HEK293 (cell line): ENCODE data around the gene CHIT1.

ENCODE experiments used
- CTCF ChIA-PET: fragments of 350-600 bp; formaldehyde crosslinking; extraction: SDS; loops from one replicate; lab custom pipeline; 2021; ENCODE audit warnings: antibody characterized with exemption; lab: Yijun Ruan, JAX
- POLR2A ChIA-PET: fragments of 300-600 bp; formaldehyde crosslinking; extraction: SDS; loops from one replicate; lab custom pipeline; 2020; ENCODE audit warnings: antibody characterized with exemption, inconsistent platforms; lab: Yijun Ruan, JAX
- H3K27ac ChIP-seq: fragments of 200-500 bp; sonication (Bioruptor generic); 2 replicates; pipeline ENCODE4 v1.5.1; 2014; ENCODE audit warnings: low read depth, low read length, control low read depth, inconsistent platforms; ENCODE audit errors: extremely low read depth
- H3K36me3 ChIP-seq, 2 experiments: fragments of 200-500 bp in 1 of 2; sonication (Bioruptor generic) in 1 of 2; 1 replicate in 1 of 2; 2 replicates in 1 of 2; pipeline ENCODE4 v1.5.1; 2014 to 2017; ENCODE audit warnings: inconsistent platforms in 2 of 2, low read length in 2 of 2; ENCODE audit not compliant: control insufficient read depth in 2 of 2, insufficient read depth in 1 of 2
- H3K4me1 ChIP-seq: fragments of 200-500 bp; sonication (Bioruptor generic); 2 replicates; pipeline ENCODE4 v1.5.1; 2014; ENCODE audit warnings: mild to moderate bottlenecking, low read length, inconsistent platforms; ENCODE audit not compliant: control insufficient read depth, insufficient read depth
- H3K4me3 ChIP-seq: 2 replicates; pipeline ENCODE4 v1.5.1; 2011; ENCODE audit warnings: low read depth, mild to moderate bottlenecking, control low read depth, low read length, moderate library complexity
- H3K9me3 ChIP-seq: fragments of 200-500 bp; sonication (Bioruptor generic); 2 replicates; pipeline ENCODE4 v1.5.1; 2014; ENCODE audit warnings: low read depth, low read length, inconsistent platforms; ENCODE audit not compliant: control insufficient read depth, insufficient read depth
- EGR2 ChIP-seq: fragments of 450-650 bp; formaldehyde crosslinking; IDR thresholded peaks from 2 replicates; pipeline ENCODE4 v1.5.1; 2016; ENCODE audit warnings: low read depth, missing biosample characterization, missing genetic modification characterization
- GLIS1 ChIP-seq: fragments of 450-650 bp; formaldehyde crosslinking; IDR thresholded peaks from 2 replicates; pipeline ENCODE4 v1.5.1; 2016; ENCODE audit warnings: missing biosample characterization, missing genetic modification characterization
- GLIS2 ChIP-seq: fragments of 450-650 bp; formaldehyde crosslinking; IDR thresholded peaks from 2 replicates; pipeline ENCODE4 v1.5.1; 2016; ENCODE audit warnings: missing biosample characterization, missing genetic modification characterization
- KLF9 ChIP-seq: fragments of 450-650 bp; formaldehyde crosslinking; IDR thresholded peaks from 2 replicates; pipeline ENCODE4 v1.5.1; 2016; ENCODE audit warnings: missing biosample characterization, missing genetic modification characterization, low read depth
- PRDM4 ChIP-seq: fragments of 450-650 bp; formaldehyde crosslinking; IDR thresholded peaks from 2 replicates; pipeline ENCODE4 v1.5.1; 2017; ENCODE audit warnings: missing biosample characterization, missing genetic modification characterization
- SCRT2 ChIP-seq: fragments of 450-650 bp; formaldehyde crosslinking; IDR thresholded peaks from 2 replicates; pipeline ENCODE4 v1.5.1; 2016; ENCODE audit warnings: missing biosample characterization, missing genetic modification characterization
- WT1 ChIP-seq: fragments of 450-650 bp; formaldehyde crosslinking; IDR thresholded peaks from 2 replicates; pipeline ENCODE4 v1.5.1; 2016; ENCODE audit warnings: missing biosample characterization, missing genetic modification characterization
- ZBTB20 ChIP-seq: fragments of 450-650 bp; formaldehyde crosslinking; IDR thresholded peaks from 2 replicates; pipeline ENCODE4 v1.5.1; 2016; ENCODE audit warnings: missing biosample characterization, missing genetic modification characterization
- ZFHX2 ChIP-seq: fragments of 450-650 bp; formaldehyde crosslinking; conservative IDR thresholded peaks from 2 replicates; pipeline ENCODE4 v1.5.1; 2016; ENCODE audit warnings: missing biosample characterization, missing genetic modification characterization
- ZNF169 ChIP-seq: fragments of 450-650 bp; formaldehyde crosslinking; IDR thresholded peaks from 2 replicates; pipeline ENCODE4 v1.5.1; 2016; ENCODE audit warnings: missing biosample characterization, missing genetic modification characterization
- ZNF174 ChIP-seq: fragments of 450-650 bp; formaldehyde crosslinking; IDR thresholded peaks from 2 replicates; pipeline ENCODE4 v1.5.0; 2017; ENCODE audit warnings: missing biosample characterization, mild to moderate bottlenecking, missing genetic modification characterization
- ZNF280C ChIP-seq: fragments of 450-650 bp; formaldehyde crosslinking; IDR thresholded peaks from 2 replicates; pipeline ENCODE4 v1.5.1; 2016; ENCODE audit warnings: missing biosample characterization, missing genetic modification characterization
- ZNF510 ChIP-seq: fragments of 450-650 bp; formaldehyde crosslinking; IDR thresholded peaks from 2 replicates; pipeline ENCODE4 v1.5.1; 2018; ENCODE audit warnings: mild to moderate bottlenecking, missing genetic modification characterization, missing biosample characterization; ENCODE audit not compliant: insufficient replicate concordance
- ZNF596 ChIP-seq: fragments of 450-650 bp; IDR thresholded peaks from 2 replicates; pipeline ENCODE4 v1.5.0; 2018; ENCODE audit warnings: missing biosample characterization, mild to moderate bottlenecking, missing genetic modification characterization, moderate library complexity
- ZNF658 ChIP-seq: fragments of 450-650 bp; formaldehyde crosslinking; IDR thresholded peaks from 2 replicates; pipeline ENCODE4; 2016; ENCODE audit warnings: missing biosample characterization, missing genetic modification characterization
- ZNF776 ChIP-seq: fragments of 450-650 bp; formaldehyde crosslinking; IDR thresholded peaks from 2 replicates; pipeline ENCODE4 v1.5.0; 2017; ENCODE audit warnings: missing biosample characterization, missing genetic modification characterization, borderline replicate concordance
- ZSCAN16 ChIP-seq: fragments of 450-650 bp; formaldehyde crosslinking; IDR thresholded peaks from 2 replicates; pipeline ENCODE4 v1.5.1; 2016; ENCODE audit warnings: missing biosample characterization, missing genetic modification characterization

The CHIT1 gene

GRCh38 chr1:203177036-203177405, 52.5 kb downstream of the CHIT1 start (continued):
- TF ChIP-seq PRDM4 (tag by site-specific recombination) (no peak), ZNF776 (tag by site-specific recombination) (no peak)

GRCh38 chr1:203176273-203177035, 53.0 kb downstream of the CHIT1 start:
- no peak for TF ChIP-seq ZBTB20 (tag by site-specific recombination)
- peak; percentile 67 for TF ChIP-seq EGR2 (tag by site-specific recombination)
- TF ChIP-seq ZFHX2, result peak; percentile 70
- POLR2A ChIA-PET, result interaction anchor here (1.4 kb wide), 1 partner anchor 49 kb away, joined by 5 read pairs; the partner anchor contains the start of gene ADORA1
- Histone ChIP-seq H3K4me3 (no peak overlapping the region), H3K36me3 (no peaks in the 10 kb centered on the region), H3K4me1 (no peaks in the 10 kb centered on the region; the same call in 1 of the 2 replicates), H3K9me3 (no peaks in the 10 kb centered on the region), H3K27ac (no peak overlapping the region)
- CTCF ChIA-PET, result interaction anchor here (0.7 to 1.4 kb wide), 3 partner anchors 40 to 136 kb away, joined by 4 to 6 read pairs (median 4); no protein-coding TSS in a partner anchor

- Histone ChIP-seq H3K36me3 (no peaks in the 10 kb centered on the region), H3K27ac (no peak overlapping the region), H3K4me3 (no peak overlapping the region), H3K4me1 (no peaks in the 10 kb centered on the region; the same call in 1 of the 2 replicates), H3K9me3 (no peaks in the 10 kb centered on the region)
- CTCF ChIA-PET, result interaction anchor here (0.7 to 1.4 kb wide), 3 partner anchors 41 to 135 kb away, joined by 4 to 6 read pairs (median 4); no protein-coding TSS in a partner anchor
- POLR2A ChIA-PET, result interaction anchor here (1.4 kb wide), 1 partner anchor 48 kb away, joined by 5 read pairs; the partner anchor contains the start of gene ADORA1
- TF ChIP-seq ZNF510, result no peak
- TF ChIP-seq ZNF596 (tag by site-specific recombination), result no peak
- TF ChIP-seq GLIS1 (tag by site-specific recombination), result peak; percentile 76
- TF ChIP-seq WT1 (tag by site-specific recombination), result no peak
- no peak for TF ChIP-seq ZNF658
- TF ChIP-seq ZNF169 (tag by site-specific recombination), result no peak
- peak; percentile 38 for TF ChIP-seq GLIS2
Observed at GRCh38 chr1:203175827-203176241, 53.6 kb downstream of the CHIT1 start.

GRCh38 chr1:203175237-203175826, 54.1 kb downstream of the CHIT1 start, which contains the start of gene MYBPH:
MYBPH (minus strand) TSS chr1:203175826; CDS start chr1:203175755, 71 bp downstream.
- CTCF ChIA-PET, result interaction anchor here (0.7 to 1.4 kb wide), 4 partner anchors 41 to 136 kb away, joined by 4 to 6 read pairs (median 6); no protein-coding TSS in a partner anchor
- no peak within 1 kb of the TSS for H3K4me3 ChIP-seq
- POLR2A ChIA-PET, result interaction anchor here (1.4 kb wide), 1 partner anchor 47 kb away, joined by 5 read pairs; the partner anchor contains the start of gene ADORA1
- no peak within 1 kb of the TSS for H3K27ac ChIP-seq
- no peaks in the 10 kb centered on the region; the same call in 1 of the 2 replicates for H3K4me1 ChIP-seq
- no peaks in the 10 kb centered on the region for H3K36me3 ChIP-seq
- TF ChIP-seq GLIS1 (tag by site-specific recombination), result no peak
- no peak for TF ChIP-seq KLF9 (tag by site-specific recombination)
- no peak for TF ChIP-seq ZSCAN16 (tag by site-specific recombination)
- no peak for TF ChIP-seq ZNF280C (tag by site-specific recombination)
- no peak for TF ChIP-seq ZNF174
- no peak for TF ChIP-seq SCRT2
- no peaks in the 10 kb centered on the region for H3K9me3 ChIP-seq
